Measurements from ENCODE around the gene FLG.
"Not testable (repeated sequence)": the region's sequence is repeated elsewhere in the genome, so short reads cannot be mapped to it uniquely, and the experiment has no call there.

The FLG gene

DNA sequence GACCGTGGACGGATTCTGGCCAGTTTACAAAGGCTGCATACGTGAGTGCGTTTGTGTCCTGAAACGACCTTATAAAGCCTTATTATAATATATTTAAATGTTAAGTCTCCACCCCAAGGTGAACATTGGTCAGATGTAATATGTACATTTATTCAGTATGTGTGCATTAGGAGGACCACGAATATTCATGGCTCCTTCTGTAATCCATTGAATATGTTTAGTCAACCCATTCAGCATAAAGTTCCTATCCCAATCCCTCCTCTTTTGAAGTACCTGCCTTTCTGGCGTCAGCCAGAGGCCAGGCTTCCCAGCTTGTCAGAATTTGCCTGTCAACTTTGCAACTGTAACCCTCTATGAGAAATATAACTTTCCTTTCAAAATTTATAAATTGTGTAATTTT is 10.4 kb upstream of the FLG start:
- Histone ChIP-seq H3K36me3 (ENCODE audit: insufficient read depth, low read length) (no peaks in the 10 kb centered on the region), H3K79me2 (ENCODE audit: control insufficient read depth, insufficient read depth, low read length, unreplicated experiment) (no peaks in the 10 kb centered on the region), H3K4me3 (ENCODE audit: low read depth, low read length) (no peak overlapping the region), H3K27me3 (ENCODE audit: insufficient read depth, low read length) (no peaks in the 10 kb centered on the region), H2AFZ (ENCODE audit: low read length, unreplicated experiment) (no peak overlapping the region), H3K4me1 (ENCODE audit: control insufficient read depth, insufficient read depth, low read length, unreplicated experiment) (no peaks in the 10 kb centered on the region), H3K27ac (ENCODE audit: low read depth, low read length) (no peak overlapping the region)

- Histone ChIP-seq H3K4me3 (ENCODE audit: low read depth, low read length) (no peak overlapping the region), H3K79me2 (ENCODE audit: control insufficient read depth, insufficient read depth, low read length, unreplicated experiment) (no peaks in the 10 kb centered on the region), H3K4me1 (ENCODE audit: control insufficient read depth, insufficient read depth, low read length, unreplicated experiment) (no peaks in the 10 kb centered on the region), H3K27ac (ENCODE audit: low read depth, low read length) (no peak overlapping the region), H3K27me3 (ENCODE audit: insufficient read depth, low read length) (no peaks in the 10 kb centered on the region), H3K36me3 (ENCODE audit: insufficient read depth, low read length) (no peaks in the 10 kb centered on the region), H2AFZ (ENCODE audit: low read length, unreplicated experiment) (no peak overlapping the region)
These were observed 3.9 kb upstream of the FLG start for GRCh38 chr1:152328801-152329391.

DNA sequence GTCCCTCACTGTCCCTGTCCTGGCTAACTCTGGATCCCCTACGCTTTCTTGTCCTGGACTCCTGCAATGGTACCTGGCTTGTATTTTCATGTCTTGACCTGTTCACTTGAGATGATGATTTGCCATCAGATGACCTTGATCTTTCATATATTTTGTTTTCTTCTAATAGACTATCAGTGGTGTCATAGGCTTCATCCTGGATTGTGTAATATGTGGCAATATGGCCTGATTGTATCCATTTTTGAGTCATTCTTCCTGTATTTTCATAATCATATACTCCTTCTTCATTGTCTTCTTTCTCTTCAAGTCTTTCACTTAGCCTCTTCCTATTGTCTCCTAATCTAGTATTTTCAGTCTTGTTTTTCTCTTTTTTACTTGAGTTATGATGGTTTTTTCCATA is 11.1 kb downstream of the FLG start:
- H3K36me3 ChIP-seq (ENCODE audit: insufficient read depth, low read length), result no peaks in the 10 kb centered on the region
- H3K27ac ChIP-seq (ENCODE audit: low read depth, low read length), result no peak overlapping the region
- no peak overlapping the region for H3K4me3 ChIP-seq (ENCODE audit: low read depth, low read length)
- no peak overlapping the region for H2AFZ ChIP-seq (ENCODE audit: low read length, unreplicated experiment)
- no peaks in the 10 kb centered on the region for H3K79me2 ChIP-seq (ENCODE audit: control insufficient read depth, insufficient read depth, low read length, unreplicated experiment)
- H3K27me3 ChIP-seq (ENCODE audit: insufficient read depth, low read length), result no peaks in the 10 kb centered on the region
- H3K4me1 ChIP-seq (ENCODE audit: control insufficient read depth, insufficient read depth, low read length, unreplicated experiment), result no peaks in the 10 kb centered on the region

DNA sequence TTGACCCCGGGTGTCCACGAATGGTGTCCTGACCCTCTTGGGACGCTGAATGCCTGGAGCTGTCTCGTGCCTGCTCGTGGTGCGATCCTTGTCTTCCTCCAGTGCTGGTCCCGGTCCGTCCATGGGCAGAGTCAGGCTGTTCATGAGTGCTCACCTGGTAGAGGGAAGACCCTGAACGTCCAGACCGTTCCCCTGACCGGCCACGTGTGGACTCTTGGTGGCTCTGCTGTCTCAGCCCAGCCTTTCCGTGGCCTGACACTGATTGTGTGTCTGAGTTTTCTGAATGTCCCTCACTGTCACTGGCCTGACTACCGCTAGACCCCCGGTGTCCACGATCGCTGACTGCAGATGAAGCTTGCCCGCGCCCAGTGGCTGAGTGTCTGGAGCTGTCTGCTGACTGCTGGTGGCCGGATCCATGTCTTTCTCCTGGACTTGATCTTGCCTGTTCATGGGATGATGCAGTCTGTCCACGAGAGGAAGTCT is 11.7 kb downstream of the FLG start:
- Histone ChIP-seq H3K4me3 (ENCODE audit: low read depth, low read length) (no peak overlapping the region), H3K79me2 (ENCODE audit: control insufficient read depth, insufficient read depth, low read length, unreplicated experiment) (no peaks in the 10 kb centered on the region), H3K27ac (ENCODE audit: low read depth, low read length) (no peak overlapping the region), H3K27me3 (ENCODE audit: insufficient read depth, low read length) (no peaks in the 10 kb centered on the region), H2AFZ (ENCODE audit: low read length, unreplicated experiment) (no peak overlapping the region), H3K36me3 (ENCODE audit: insufficient read depth, low read length) (no peaks in the 10 kb centered on the region), H3K4me1 (ENCODE audit: control insufficient read depth, insufficient read depth, low read length, unreplicated experiment) (no peaks in the 10 kb centered on the region)

DNA sequence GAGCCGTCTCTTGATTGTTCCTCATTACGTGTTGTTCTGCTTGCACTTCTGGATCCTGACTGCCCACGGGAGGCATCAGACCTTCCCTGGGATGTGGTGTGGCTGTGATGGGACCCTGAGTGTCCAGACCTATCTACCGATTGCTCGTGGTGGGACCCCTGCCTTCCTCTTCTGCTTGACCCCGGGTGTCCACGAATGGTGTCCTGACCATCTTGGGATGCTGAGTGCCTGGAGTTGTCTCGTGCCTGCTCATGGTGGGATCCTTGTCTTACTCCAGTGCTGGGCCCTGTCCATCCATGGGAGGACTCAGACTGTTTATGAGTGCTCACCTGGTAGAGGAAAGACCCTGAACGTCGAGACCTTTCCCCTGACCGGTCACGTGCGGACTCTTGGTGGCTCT is 12.9 kb downstream of the FLG start:
- not testable (repeated sequence) for H3K27ac ChIP-seq (ENCODE audit: low read depth, low read length); H2AFZ ChIP-seq (ENCODE audit: low read length, unreplicated experiment); H3K27me3 ChIP-seq (ENCODE audit: insufficient read depth, low read length); H3K79me2 ChIP-seq (ENCODE audit: control insufficient read depth, insufficient read depth, low read length, unreplicated experiment); H3K4me1 ChIP-seq (ENCODE audit: control insufficient read depth, insufficient read depth, low read length, unreplicated experiment); H3K4me3 ChIP-seq (ENCODE audit: low read depth, low read length); H3K36me3 ChIP-seq (ENCODE audit: insufficient read depth, low read length)

- Histone ChIP-seq H3K27ac (ENCODE audit: low read depth, low read length) (no peak overlapping the region), H3K79me2 (ENCODE audit: control insufficient read depth, insufficient read depth, low read length, unreplicated experiment) (no peaks in the 10 kb centered on the region), H3K4me3 (ENCODE audit: low read depth, low read length) (no peak overlapping the region), H3K4me1 (ENCODE audit: control insufficient read depth, insufficient read depth, low read length, unreplicated experiment) (no peaks in the 10 kb centered on the region), H3K27me3 (ENCODE audit: insufficient read depth, low read length) (no peaks in the 10 kb centered on the region), H3K36me3 (ENCODE audit: insufficient read depth, low read length) (no peaks in the 10 kb centered on the region), H2AFZ (ENCODE audit: low read length, unreplicated experiment) (no peak overlapping the region)
These were observed 15.1 kb downstream of the FLG start for GRCh38 chr1:152309955-152310354.

- not testable (repeated sequence) for H3K36me3 ChIP-seq (ENCODE audit: insufficient read depth, low read length); H3K79me2 ChIP-seq (ENCODE audit: control insufficient read depth, insufficient read depth, low read length, unreplicated experiment)
These were observed 15.6 kb downstream of the FLG start for GRCh38 chr1:152309320-152309901.

DNA sequence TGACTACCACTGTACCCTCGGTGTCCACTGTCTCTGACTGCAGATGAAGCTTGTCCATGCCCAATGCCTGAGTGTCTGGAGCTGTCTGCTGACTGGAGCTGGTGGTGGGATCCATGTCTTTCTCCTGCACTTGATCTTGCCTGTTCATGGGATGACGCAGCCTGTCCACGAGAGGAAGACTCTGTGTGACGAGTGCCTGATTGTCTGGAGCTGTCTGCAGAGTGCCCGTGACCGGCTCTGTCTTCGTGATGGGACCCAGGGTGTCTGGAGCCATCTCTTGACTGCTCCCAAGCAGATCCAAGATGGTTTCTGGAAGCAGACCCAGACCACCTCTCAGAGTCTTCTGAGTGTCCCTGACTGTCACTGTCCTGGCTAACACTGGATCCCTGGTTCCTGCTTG is 16.3 kb downstream of the FLG start:
- not testable (repeated sequence) for H2AFZ ChIP-seq (ENCODE audit: low read length, unreplicated experiment); H3K27me3 ChIP-seq (ENCODE audit: insufficient read depth, low read length); H3K79me2 ChIP-seq (ENCODE audit: control insufficient read depth, insufficient read depth, low read length, unreplicated experiment); H3K4me1 ChIP-seq (ENCODE audit: control insufficient read depth, insufficient read depth, low read length, unreplicated experiment); H3K4me3 ChIP-seq (ENCODE audit: low read depth, low read length); H3K36me3 ChIP-seq (ENCODE audit: insufficient read depth, low read length); H3K27ac ChIP-seq (ENCODE audit: low read depth, low read length)

More at GRCh38 chr1:152309320-152309901, 15.6 kb downstream of the FLG start:
- not testable (repeated sequence) for H2AFZ ChIP-seq (ENCODE audit: low read length, unreplicated experiment); H3K4me3 ChIP-seq (ENCODE audit: low read depth, low read length); H3K27ac ChIP-seq (ENCODE audit: low read depth, low read length); H3K4me1 ChIP-seq (ENCODE audit: control insufficient read depth, insufficient read depth, low read length, unreplicated experiment); H3K27me3 ChIP-seq (ENCODE audit: insufficient read depth, low read length)

GRCh38 chr1:152307970-152308369 is 17.1 kb downstream of the FLG start:
- not testable (repeated sequence) for H3K27me3 ChIP-seq (ENCODE audit: insufficient read depth, low read length); H2AFZ ChIP-seq (ENCODE audit: low read length, unreplicated experiment); H3K27ac ChIP-seq (ENCODE audit: low read depth, low read length); H3K79me2 ChIP-seq (ENCODE audit: control insufficient read depth, insufficient read depth, low read length, unreplicated experiment); H3K36me3 ChIP-seq (ENCODE audit: insufficient read depth, low read length); H3K4me1 ChIP-seq (ENCODE audit: control insufficient read depth, insufficient read depth, low read length, unreplicated experiment); H3K4me3 ChIP-seq (ENCODE audit: low read depth, low read length)

DNA sequence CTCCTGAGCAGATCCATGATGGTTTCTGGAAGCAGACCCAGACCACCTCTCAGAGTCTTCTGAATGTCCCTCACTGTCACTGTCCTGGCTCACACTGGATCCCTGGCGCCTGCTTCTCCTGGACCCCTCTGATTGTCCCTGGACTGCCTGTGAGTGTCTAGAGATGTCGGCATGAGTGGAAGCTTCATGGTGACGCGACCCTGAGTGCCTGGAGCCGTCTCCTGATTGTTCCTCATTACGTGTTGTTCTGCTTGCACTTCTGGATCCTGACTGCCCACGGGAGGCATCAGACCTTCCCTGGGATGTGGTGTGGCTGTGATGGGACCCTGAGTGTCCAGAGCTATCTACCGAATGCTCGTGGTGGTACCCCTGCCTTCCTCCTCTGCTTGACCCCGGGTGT is 18.9 kb downstream of the FLG start:
- H3K79me2 ChIP-seq (ENCODE audit: control insufficient read depth, insufficient read depth, low read length, unreplicated experiment); H2AFZ ChIP-seq (ENCODE audit: low read length, unreplicated experiment); H3K36me3 ChIP-seq (ENCODE audit: insufficient read depth, low read length); H3K4me1 ChIP-seq (ENCODE audit: control insufficient read depth, insufficient read depth, low read length, unreplicated experiment); H3K27ac ChIP-seq (ENCODE audit: low read depth, low read length); H3K27me3 ChIP-seq (ENCODE audit: insufficient read depth, low read length); H3K4me3 ChIP-seq (ENCODE audit: low read depth, low read length): not testable (repeated sequence)

- H2AFZ ChIP-seq (ENCODE audit: low read length, unreplicated experiment); H3K4me3 ChIP-seq (ENCODE audit: low read depth, low read length); H3K36me3 ChIP-seq (ENCODE audit: insufficient read depth, low read length); H3K79me2 ChIP-seq (ENCODE audit: control insufficient read depth, insufficient read depth, low read length, unreplicated experiment); H3K4me1 ChIP-seq (ENCODE audit: control insufficient read depth, insufficient read depth, low read length, unreplicated experiment); H3K27me3 ChIP-seq (ENCODE audit: insufficient read depth, low read length); H3K27ac ChIP-seq (ENCODE audit: low read depth, low read length): not testable (repeated sequence)
These were observed 20.3 kb downstream of the FLG start for GRCh38 chr1:152304773-152305172.

All from ACC112 (cell line).